IPS-NIHi11 (cell line): ENCODE results near the gene CERT1.
"Not testable (repeated sequence)": the region's sequence is repeated elsewhere in the genome, so short reads cannot be mapped to it uniquely, and the experiment has no call there.

ENCODE experiments used
- DNase-seq: peaks from one replicate; pipeline ENCODE4 v3.0.0; 2012; ENCODE audit warnings: mixed read lengths, low spot score

Gene CERT1

GRCh38 chr5:75342836-75343235, 168.6 kb downstream of the CERT1 start:
- DNase-seq: no peak

- DNase-seq: no peak
These were observed 169.5 kb downstream of the CERT1 start for GRCh38 chr5:75341934-75342333.

- no peak for DNase-seq
These were observed 170.5 kb downstream of the CERT1 start for GRCh38 chr5:75340714-75341478.

GRCh38 chr5:75338408-75338807, 173.0 kb downstream of the CERT1 start:
- DNase-seq: no peak

- DNase-seq: peak; percentile 13
These were observed 173.9 kb downstream of the CERT1 start for GRCh38 chr5:75337366-75338021.

- DNase-seq: peak; percentile 93
These were observed 174.7 kb downstream of the CERT1 start, which contains the start of gene HMGCR for GRCh38 chr5:75336615-75337336. Gene HMGCR, plus strand, starts transcription at chr5:75337220. Its CDS starts 5,386 bp downstream, at chr5:75342606.

- peak; percentile 32 for DNase-seq
These were observed 175.3 kb downstream of the CERT1 start for GRCh38 chr5:75335952-75336614.

- no peak for DNase-seq
These were observed 175.9 kb downstream of the CERT1 start for GRCh38 chr5:75335486-75335885.

GRCh38 chr5:75334413-75334812, 177.0 kb downstream of the CERT1 start:
- DNase-seq: not testable (repeated sequence)

GRCh38 chr5:75333759-75334158, 177.7 kb downstream of the CERT1 start:
- not testable (repeated sequence) for DNase-seq

- no peak for DNase-seq
These were observed 180.0 kb downstream of the CERT1 start for GRCh38 chr5:75331095-75332090.

- no peak for DNase-seq
These were observed 181.0 kb downstream of the CERT1 start for GRCh38 chr5:75330404-75330803.
